GM23338 (cell line): ENCODE results near the gene C14orf119. TPM values are rescaled to one million over a fixed set of nuclear protein-coding genes. Genes with fewer than 3 reads are reported as not detected.

Experiments used
- ATAC-seq: fragments of 200-7000 bp; cut with Tn5 transposase; 3 replicates; pipeline ENCODE4 v1.9.1; 2020
- DNase-seq: peaks from one replicate; pipeline ENCODE4 v3.0.0-alpha.2; 2015; ENCODE audit warnings: low spot score
- H2AFZ ChIP-seq: fragments of 200-600 bp; sonication (generic); 2 replicates; pipeline ENCODE4 v1.8.0; 2016; ENCODE audit warnings: antibody characterized with exemption, mild to moderate bottlenecking, moderate library complexity
- H3F3A ChIP-seq: fragments of 200-600 bp; sonication (generic); replicated peaks from 2 replicates; pipeline ENCODE4 v1.8.0; 2017; ENCODE audit warnings: antibody characterized with exemption, mixed run types, low read depth
- H3K27ac ChIP-seq: fragments of 200-600 bp; sonication (generic); 2 replicates; pipeline ENCODE4 v1.6.1; 2016; ENCODE audit warnings: low read depth
- H3K27me3 ChIP-seq: fragments of 200-600 bp; sonication (generic); 2 replicates; pipeline ENCODE4 v1.8.0; 2016; ENCODE audit warnings: mild to moderate bottlenecking, mixed run types, moderate library complexity; ENCODE audit not compliant: insufficient read depth
- H3K36me3 ChIP-seq: fragments of 200-600 bp; sonication (generic); 2 replicates; pipeline ENCODE4 v1.8.0; 2016; ENCODE audit warnings: mild to moderate bottlenecking; ENCODE audit not compliant: insufficient read depth
- H3K4me1 ChIP-seq: fragments of 200-600 bp; sonication (generic); 2 replicates; pipeline ENCODE4 v1.8.0; 2016; ENCODE audit warnings: mild to moderate bottlenecking, moderate library complexity; ENCODE audit not compliant: insufficient read depth
- H3K4me2 ChIP-seq: fragments of 200-600 bp; sonication (generic); 2 replicates; pipeline ENCODE4 v1.7.1; 2017; ENCODE audit warnings: mixed run types
- H3K4me3 ChIP-seq: fragments of 200-600 bp; sonication (generic); 2 replicates; pipeline ENCODE4 v1.6.1; 2016; ENCODE audit warnings: mixed run types
- H3K79me2 ChIP-seq: fragments of 200-600 bp; sonication (generic); replicated peaks from 2 replicates; pipeline ENCODE4 v1.8.0; 2017; ENCODE audit warnings: mild to moderate bottlenecking; ENCODE audit not compliant: insufficient read depth
- H3K9me2 ChIP-seq: fragments of 200-600 bp; sonication (generic); 2 replicates; pipeline ENCODE4 v1.8.0; 2017; ENCODE audit not compliant: insufficient read depth
- H4K20me1 ChIP-seq: fragments of 200-600 bp; sonication (generic); replicated peaks from 2 replicates; pipeline ENCODE4 v1.8.0; 2017; ENCODE audit warnings: mild to moderate bottlenecking; ENCODE audit not compliant: insufficient read depth
- H3K27ac Mint-ChIP-seq: 2 replicates; pipeline ENCODE4 v1.8.0; 2020; ENCODE audit warnings: inconsistent platforms, mild to moderate bottlenecking, moderate library complexity, mixed read lengths
- H3K27me3 Mint-ChIP-seq: 3 replicates; pipeline ENCODE4 v1.8.0; 2022; ENCODE audit warnings: low read depth, mild to moderate bottlenecking, moderate library complexity, mixed read lengths, inconsistent platforms; ENCODE audit not compliant: insufficient read depth, poor library complexity
- H3K36me3 Mint-ChIP-seq: 3 replicates; pipeline ENCODE4 v1.8.0; 2021; ENCODE audit warnings: low read depth, mild to moderate bottlenecking, inconsistent platforms, moderate library complexity, mixed read lengths
- H3K4me1 Mint-ChIP-seq: 3 replicates; pipeline ENCODE4 v1.8.0; 2020; ENCODE audit warnings: mild to moderate bottlenecking, inconsistent platforms, mixed read lengths
- H3K4me3 Mint-ChIP-seq: 3 replicates; pipeline ENCODE4 v1.8.0; 2021; ENCODE audit warnings: moderate library complexity, mild to moderate bottlenecking, inconsistent platforms, mixed read lengths
- H3K9me3 Mint-ChIP-seq: 3 replicates; pipeline ENCODE4 v1.8.0; 2020; ENCODE audit warnings: moderate library complexity, mild to moderate bottlenecking, inconsistent platforms, mixed read lengths
- CREB1 ChIP-seq: fragments of 250-450 bp; sonication (Bioruptor Pico); IDR thresholded peaks from 2 replicates; pipeline ENCODE4 v1.5.0; 2020; ENCODE audit warnings: low read depth, mild to moderate bottlenecking, moderate library complexity
- EZH2 ChIP-seq: fragments of 200-600 bp; sonication (generic); IDR thresholded peaks from one replicate; pipeline ENCODE4 v1.8.0; 2017; ENCODE audit warnings: antibody characterized with exemption, mild to moderate bottlenecking, low read depth; ENCODE audit not compliant: unreplicated experiment
- EZH2phosphoT487 ChIP-seq: fragments of 200-600 bp; sonication (generic); IDR thresholded peaks from one replicate; pipeline ENCODE4 v1.8.1; 2018; ENCODE audit warnings: antibody characterized with exemption; ENCODE audit not compliant: unreplicated experiment
- JUNB ChIP-seq: IDR thresholded peaks from one replicate; pipeline ENCODE4 v1.6.1; 2016; ENCODE audit warnings: antibody characterized with exemption; ENCODE audit not compliant: unreplicated experiment
- NANOG ChIP-seq: IDR thresholded peaks from 2 replicates; pipeline ENCODE4 v1.6.1; 2016; ENCODE audit warnings: antibody characterized with exemption, borderline replicate concordance
- POLR2AphosphoS5 ChIP-seq: IDR thresholded peaks from 2 replicates; pipeline ENCODE4 v1.6.1; 2016; ENCODE audit warnings: antibody characterized with exemption, low read depth
- REST ChIP-seq: IDR thresholded peaks from one replicate; pipeline ENCODE4 v1.6.1; 2018; ENCODE audit warnings: antibody characterized with exemption; ENCODE audit not compliant: unreplicated experiment
- STAT1 ChIP-seq: IDR thresholded peaks from one replicate; pipeline ENCODE4 v1.6.1; 2016; ENCODE audit warnings: antibody characterized with exemption; ENCODE audit not compliant: unreplicated experiment
- ZNF114 ChIP-seq: fragments of 250-450 bp; sonication (Bioruptor Pico); IDR thresholded peaks from 2 replicates; pipeline ENCODE4 v1.5.0; 2020; ENCODE audit warnings: mild to moderate bottlenecking, moderate library complexity
- ZNF331 ChIP-seq: fragments of 250-450 bp; sonication (Bioruptor Pico); IDR thresholded peaks from 2 replicates; pipeline ENCODE4 v1.5.0; 2020; ENCODE audit warnings: low read depth, mild to moderate bottlenecking, moderate library complexity
- ZNF462 ChIP-seq: fragments of 250-450 bp; sonication (Bioruptor Pico); IDR thresholded peaks from 2 replicates; pipeline ENCODE4 v1.5.0; 2020; ENCODE audit warnings: mild to moderate bottlenecking, moderate library complexity
- polyA plus RNA-seq: library from polyadenylated mRNA; unstranded; fragments of >200 nt; fragmentation: Nextera tagmentation; extraction: Ambion mirVana; gene quantifications from 2 replicates; pipeline ENCODE4 v1.2.1, GENCODE V29; 2016
- total RNA-seq: library from RNA; depleted of rRNA; stranded (reverse); fragments of >200 nt; shearing (Covaris generic); gene quantifications from 2 replicates; pipeline ENCODE4 v1.2.3, GENCODE V29; 2014
- TF ChIP-seq, protein P1 (sequence below): IDR thresholded peaks from 2 replicates; pipeline ENCODE4 v1.6.1; 2016; ENCODE audit warnings: antibody characterized with exemption

Gene C14orf119
- total and polyA plus RNA-seq, 2 experiments from 2014 or later: 49.4 to 118 TPM

DNA sequence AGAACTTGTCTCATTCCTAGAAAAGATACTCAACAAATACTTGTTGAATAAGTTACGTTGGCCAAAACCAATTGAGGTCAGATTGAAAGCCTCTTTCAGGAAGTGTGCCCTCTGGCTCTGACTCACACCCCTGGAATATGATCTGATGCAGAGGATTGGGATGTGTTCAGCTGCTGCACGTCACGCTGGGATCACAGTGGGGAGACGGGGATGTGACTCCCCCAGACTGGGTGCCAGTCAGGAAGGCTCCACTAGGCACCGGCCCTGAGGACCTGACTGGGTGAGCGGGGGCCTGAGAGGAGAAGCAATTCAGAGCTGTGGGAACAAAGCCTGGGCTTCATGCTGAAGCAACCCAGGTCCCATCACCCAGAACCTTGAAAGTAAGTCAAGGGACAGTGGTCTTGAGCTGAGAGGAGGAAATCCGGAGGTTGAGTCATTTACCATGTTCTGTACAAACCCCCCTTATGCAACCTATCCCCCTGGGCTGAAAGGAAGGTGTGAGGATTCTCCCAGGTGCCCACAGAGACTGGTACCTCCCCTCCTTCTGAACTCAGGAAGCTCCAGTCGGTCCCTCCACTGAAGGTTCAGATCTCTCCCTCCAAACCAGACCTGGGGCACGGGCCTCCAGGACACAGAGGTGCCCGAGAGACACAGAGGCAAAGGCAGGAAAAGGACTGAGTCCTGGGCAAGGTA is 19.9 kb downstream of the C14orf119 start (continued):
- TF ChIP-seq EZH2: no peak
- TF ChIP-seq REST: no peak
- no peak for TF ChIP-seq ZNF114
- no peak for TF ChIP-seq POLR2AphosphoS5

- no peak overlapping the region for H3K27ac ChIP-seq
- Mint-ChIP-seq H3K9me3 (no peaks in the 10 kb centered on the region; the same call in 2 of the 3 replicates), H3K36me3 (no peaks in the 10 kb centered on the region; the same call in 2 of the 3 replicates), H3K4me3 (no peak overlapping the region), H3K27me3 (peaks cover 12% of the 10 kb centered on the region), H3K4me1 (peaks cover 37% of the 10 kb centered on the region), H3K27ac (no peak overlapping the region)
- H3K9me2 ChIP-seq: no peaks in the 10 kb centered on the region
- H3K36me3 ChIP-seq: no peaks in the 10 kb centered on the region
- no peak overlapping the region for H2AFZ ChIP-seq
- no peaks in the 10 kb centered on the region for H3K27me3 ChIP-seq
- no peaks in the 10 kb centered on the region for H3K79me2 ChIP-seq
- H3F3A ChIP-seq: no peaks in the 10 kb centered on the region
- no peak overlapping the region for H3K4me3 ChIP-seq
- ATAC-seq: no peak
- no peak for DNase-seq
- no peak overlapping the region for H3K4me2 ChIP-seq
- no peaks in the 10 kb centered on the region for H4K20me1 ChIP-seq
- peaks cover 28% of the 10 kb centered on the region for H3K4me1 ChIP-seq
- TF ChIP-seq ZNF462 (CRISPR knock-in tag): no peak
- TF ChIP-seq JUNB: no peak
- TF ChIP-seq ZNF114: no peak
- no peak for TF ChIP-seq POLR2AphosphoS5
- TF ChIP-seq STAT1: no peak
- no peak for TF ChIP-seq CREB1 (CRISPR knock-in tag)
- TF ChIP-seq EZH2: no peak
- TF ChIP-seq EZH2phosphoT487: no peak
- TF ChIP-seq, protein P1, sequence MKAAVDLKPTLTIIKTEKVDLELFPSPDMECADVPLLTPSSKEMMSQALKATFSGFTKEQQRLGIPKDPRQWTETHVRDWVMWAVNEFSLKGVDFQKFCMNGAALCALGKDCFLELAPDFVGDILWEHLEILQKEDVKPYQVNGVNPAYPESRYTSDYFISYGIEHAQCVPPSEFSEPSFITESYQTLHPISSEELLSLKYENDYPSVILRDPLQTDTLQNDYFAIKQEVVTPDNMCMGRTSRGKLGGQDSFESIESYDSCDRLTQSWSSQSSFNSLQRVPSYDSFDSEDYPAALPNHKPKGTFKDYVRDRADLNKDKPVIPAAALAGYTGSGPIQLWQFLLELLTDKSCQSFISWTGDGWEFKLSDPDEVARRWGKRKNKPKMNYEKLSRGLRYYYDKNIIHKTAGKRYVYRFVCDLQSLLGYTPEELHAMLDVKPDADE: no peak
- no peak for TF ChIP-seq NANOG
- no peak for TF ChIP-seq ZNF331 (CRISPR knock-in tag)
These were observed 20.6 kb downstream of the C14orf119 start for GRCh38 chr14:23115918-23116317.
